GM21367 (cell line): ENCODE measurements around the gene ACTR8.

Experiments used
- ATAC-seq: cut with Tn5 transposase; IDR thresholded peaks from one replicate; pipeline ENCODE4 v1.9.1; 2021; ENCODE audit not compliant: unreplicated experiment

Gene ACTR8

GRCh38 chr3:53865732-53866499 lies 16.0 kb downstream of the ACTR8 start:
- no peak for ATAC-seq

GRCh38 chr3:53863145-53863544 lies 18.8 kb downstream of the ACTR8 start:
- ATAC-seq, result no peak

- ATAC-seq, result no peak
Measured at GRCh38 chr3:53862241-53862640, 19.7 kb downstream of the ACTR8 start.

GRCh38 chr3:53860196-53860595 lies 21.8 kb downstream of the ACTR8 start:
- no peak for ATAC-seq

GRCh38 chr3:53859178-53859577 lies 22.8 kb downstream of the ACTR8 start:
- ATAC-seq, result no peak

GRCh38 chr3:53858096-53858741 lies 23.7 kb downstream of the ACTR8 start:
- no peak for ATAC-seq

- ATAC-seq, result no peak
Measured at GRCh38 chr3:53856964-53857363, 25.0 kb downstream of the ACTR8 start.

- ATAC-seq, result no peak
Measured at GRCh38 chr3:53850895-53851294, 31.1 kb downstream of the ACTR8 start.

- no peak for ATAC-seq
Measured at GRCh38 chr3:53849916-53850315, 32.0 kb downstream of the ACTR8 start.

- ATAC-seq, result no peak
Measured at GRCh38 chr3:53846851-53847155, 35.1 kb downstream of the ACTR8 start.

- ATAC-seq, result no peak
Measured at GRCh38 chr3:53846134-53846850, 35.7 kb downstream of the ACTR8 start, which contains the start of the genes CHDH and IL17RB. CHDH (minus strand) TSS chr3:53846419; CDS start chr3:53824008, 22,411 bp downstream. IL17RB (plus strand) TSS chr3:53846568; CDS start chr3:53846589, 21 bp downstream.

GRCh38 chr3:53845881-53846133 lies 36.1 kb downstream of the ACTR8 start:
- ATAC-seq, result no peak

- no peak for ATAC-seq
Measured at GRCh38 chr3:53845103-53845880, 36.7 kb downstream of the ACTR8 start.

GRCh38 chr3:53844262-53845102 lies 37.5 kb downstream of the ACTR8 start:
- no peak for ATAC-seq

- peak; percentile 36 for ATAC-seq
Measured at GRCh38 chr3:53843195-53844177, 38.5 kb downstream of the ACTR8 start.

- ATAC-seq, result no peak
Measured at GRCh38 chr3:53842436-53843194, 39.3 kb downstream of the ACTR8 start.

- no peak for ATAC-seq
Measured at GRCh38 chr3:53841296-53841695, 40.7 kb downstream of the ACTR8 start.

GRCh38 chr3:53837331-53837730 lies 44.6 kb downstream of the ACTR8 start:
- ATAC-seq, result no peak
